ENCODE data around the gene IZUMO1. TPM values are rescaled to one million over a fixed set of nuclear protein-coding genes. Genes with fewer than 3 reads are reported as not detected.
"Not testable (repeated sequence)": the region's sequence is repeated elsewhere in the genome, so short reads cannot be mapped to it uniquely, and the experiment has no call there.

Gene IZUMO1
- total RNA-seq: 0.16 TPM

DNA sequence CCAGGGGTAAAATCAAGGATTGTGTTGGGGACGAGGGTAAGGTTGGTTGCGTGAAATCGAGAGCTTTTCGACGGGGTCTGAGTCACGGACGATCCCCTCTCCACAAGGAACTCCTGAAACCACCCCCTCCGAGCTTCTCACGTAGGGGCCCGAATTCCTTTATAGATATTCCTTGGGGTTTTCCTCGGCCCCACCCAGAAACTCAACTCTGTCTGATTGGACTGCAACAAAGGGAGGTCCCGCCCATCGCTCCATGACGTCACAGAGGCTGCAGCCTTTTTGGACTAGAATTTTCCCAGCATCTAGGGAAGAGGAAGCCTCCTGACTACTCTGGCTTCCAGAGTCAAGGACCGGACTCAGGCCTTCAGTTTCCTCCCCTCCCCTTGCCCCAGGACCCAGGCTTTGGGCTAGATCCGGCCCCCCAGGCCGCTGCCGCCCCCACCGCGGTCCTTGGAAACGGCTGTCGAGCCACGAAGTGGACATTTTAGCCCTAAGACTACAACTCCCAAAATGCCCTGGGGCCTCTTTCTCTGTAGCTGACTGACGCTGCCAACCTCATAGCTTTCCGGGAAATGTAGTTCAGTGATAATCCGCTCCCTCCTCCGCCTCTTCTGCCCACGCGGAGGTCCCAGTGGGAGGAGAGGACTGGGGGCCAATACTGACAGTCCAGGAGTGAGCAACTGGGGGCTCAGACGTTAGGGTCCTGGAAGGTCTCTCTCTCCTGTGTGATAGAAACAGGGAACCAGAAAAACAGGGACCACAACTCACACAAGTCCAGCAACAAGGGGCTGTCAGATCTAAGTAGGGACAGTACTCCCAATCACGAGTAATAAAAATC lies at the start of gene IZUMO1:
Gene IZUMO1, minus strand, starts transcription at position 172 of the 838 bp plus-strand sequence. CDS start 1,050 bp downstream, outside the sequence.
- peak; percentile 82 for DNase-seq

DNA sequence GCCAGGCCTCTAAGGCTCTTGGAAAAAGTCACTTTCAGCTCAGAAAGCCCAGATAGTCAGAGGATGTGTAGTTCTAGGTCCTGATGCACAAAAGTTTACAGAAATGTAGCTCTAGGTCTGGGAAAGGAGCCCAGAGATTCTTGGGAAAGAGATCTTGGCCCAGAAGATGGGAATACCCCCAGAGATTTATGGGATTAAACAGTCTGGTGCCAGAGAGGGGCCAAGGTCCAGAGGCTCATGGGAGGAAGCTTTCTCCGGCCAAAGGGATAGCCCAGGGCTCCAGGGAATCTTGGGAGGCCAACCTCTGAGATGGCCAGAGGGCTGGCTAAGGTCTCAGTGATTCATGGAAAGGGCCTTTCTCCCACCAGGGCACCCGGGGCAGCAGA lies 49.0 kb upstream of the IZUMO1 start:
- no peak for DNase-seq

DNA sequence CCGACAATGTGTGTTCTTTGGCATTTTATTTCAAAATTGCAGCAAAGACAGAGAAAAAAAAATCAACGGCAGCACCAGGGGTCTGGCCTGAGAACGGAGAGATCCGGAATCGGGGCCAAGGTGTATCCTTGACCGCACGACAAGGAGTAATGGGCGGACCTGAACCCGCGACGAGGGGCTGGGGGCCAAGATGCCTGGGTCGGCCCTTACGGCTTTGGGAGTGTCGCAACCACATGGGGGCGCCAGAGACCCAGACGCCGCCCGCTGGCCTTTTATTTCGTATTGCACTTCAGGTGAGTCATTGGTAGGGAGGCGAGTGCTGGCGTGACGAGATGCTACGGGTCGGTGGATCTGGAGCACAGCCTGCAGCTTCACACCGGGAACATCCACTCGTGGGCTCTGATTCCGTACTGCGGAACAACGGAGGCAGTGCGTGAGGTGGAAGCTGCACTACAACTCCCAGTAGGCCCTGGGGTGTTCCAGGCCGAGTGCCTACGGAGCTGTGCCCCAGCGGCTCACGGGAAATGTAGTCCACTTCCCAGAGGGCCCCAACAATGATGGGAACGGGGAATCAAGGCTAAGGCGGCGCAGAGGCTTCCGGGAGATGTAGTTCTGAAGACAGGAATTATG lies 48.5 kb upstream of the IZUMO1 start:
- peak; percentile 92 for DNase-seq

DNA sequence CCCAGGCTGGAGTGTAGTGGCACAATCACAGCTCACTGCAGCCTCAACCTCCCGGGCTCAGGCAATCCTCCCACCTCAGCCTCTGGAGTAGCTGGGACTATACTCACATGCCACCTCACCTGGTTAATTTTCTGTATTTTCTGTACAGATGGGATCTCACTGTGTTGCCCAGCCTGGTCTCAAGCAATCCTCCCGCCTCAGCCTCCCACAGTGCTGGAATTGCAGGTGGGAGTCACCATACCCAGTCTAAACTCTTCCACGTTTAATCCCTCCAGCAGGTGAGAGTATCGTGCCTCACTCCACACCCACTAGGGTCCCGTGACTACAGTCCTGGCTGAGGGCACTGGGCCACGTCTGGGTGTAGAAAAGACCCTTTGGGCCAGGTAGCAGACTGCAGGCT lies 47.6 kb upstream of the IZUMO1 start:
- DNase-seq: no peak

DNA sequence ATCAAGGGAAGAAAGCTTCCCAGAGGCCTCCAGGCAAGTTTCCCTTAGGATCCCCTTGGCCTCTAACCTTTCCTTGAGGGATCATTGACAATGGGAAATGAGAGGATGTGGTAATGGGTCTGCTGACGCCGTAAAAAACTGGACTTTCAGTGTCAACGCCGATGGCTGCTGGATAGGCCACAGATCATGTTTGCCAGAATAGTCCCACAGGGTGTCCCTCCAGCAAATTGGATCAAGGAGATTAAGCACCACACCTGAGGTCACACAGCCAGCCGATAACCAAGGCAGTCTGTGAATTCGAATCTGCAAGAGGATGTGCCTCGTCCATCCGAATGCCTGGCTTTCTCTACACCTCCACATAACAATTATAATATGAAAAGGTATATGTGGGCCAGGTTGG lies 46.6 kb upstream of the IZUMO1 start:
- no peak for DNase-seq

DNA sequence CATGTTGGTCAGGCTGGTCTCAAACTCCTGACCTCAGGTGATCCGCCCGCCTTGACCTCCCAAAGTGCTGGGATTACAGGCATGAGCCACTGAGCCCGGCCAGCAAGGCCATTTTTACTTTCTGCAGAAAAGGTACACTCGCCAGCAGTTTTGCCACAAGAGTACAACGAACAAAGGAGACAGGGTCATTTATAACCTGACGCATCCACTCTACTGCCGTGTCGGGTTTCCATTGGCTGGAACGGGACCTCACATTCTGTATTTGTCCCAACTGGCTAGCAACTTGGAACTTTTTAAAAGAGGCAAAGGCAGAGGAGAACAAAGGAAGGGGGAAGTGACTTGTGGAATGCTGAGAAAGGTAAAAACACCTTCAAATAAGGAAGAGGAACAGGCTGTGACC lies 40.6 kb upstream of the IZUMO1 start:
- DNase-seq: not testable (repeated sequence)

DNA sequence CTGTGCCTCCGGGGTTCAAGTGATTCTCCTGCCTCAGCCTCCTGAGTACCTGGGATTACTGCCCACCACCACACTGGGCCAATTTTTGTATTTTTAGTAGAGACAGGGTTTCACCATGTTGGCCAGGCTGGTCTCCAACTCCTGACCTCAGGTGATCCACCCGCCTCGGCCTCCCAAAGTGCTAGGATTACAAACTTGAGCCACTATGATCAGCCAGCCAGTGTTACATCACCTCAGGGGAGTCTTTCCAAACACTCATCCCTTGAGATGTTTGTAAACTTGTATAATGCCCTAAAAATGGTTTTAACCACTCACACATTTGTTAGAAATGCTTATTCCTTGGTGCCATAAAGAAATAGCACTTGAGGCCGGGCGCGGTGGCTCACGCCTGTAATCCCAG lies 39.7 kb upstream of the IZUMO1 start:
- DNase-seq: not testable (repeated sequence)

DNA sequence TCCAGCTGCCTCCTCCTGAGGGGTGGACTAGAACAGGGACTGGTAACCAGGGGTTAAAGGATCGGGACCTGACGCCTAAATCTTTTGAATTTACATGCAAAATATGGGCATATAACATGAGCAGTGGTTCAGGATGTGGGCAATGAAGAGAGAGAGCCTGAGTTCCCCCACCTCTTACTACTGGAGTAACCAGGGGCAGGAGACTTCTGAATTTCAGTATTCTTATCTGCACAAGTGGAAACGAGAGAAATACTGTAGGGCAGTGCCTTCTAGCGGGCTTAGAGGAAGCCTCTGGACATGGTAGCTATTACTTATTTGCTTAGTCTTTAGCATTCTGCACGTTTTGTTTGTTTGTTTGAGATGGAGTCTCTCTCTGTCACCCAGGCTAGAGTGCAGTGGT lies 37.8 kb upstream of the IZUMO1 start:
- no peak for DNase-seq

DNA sequence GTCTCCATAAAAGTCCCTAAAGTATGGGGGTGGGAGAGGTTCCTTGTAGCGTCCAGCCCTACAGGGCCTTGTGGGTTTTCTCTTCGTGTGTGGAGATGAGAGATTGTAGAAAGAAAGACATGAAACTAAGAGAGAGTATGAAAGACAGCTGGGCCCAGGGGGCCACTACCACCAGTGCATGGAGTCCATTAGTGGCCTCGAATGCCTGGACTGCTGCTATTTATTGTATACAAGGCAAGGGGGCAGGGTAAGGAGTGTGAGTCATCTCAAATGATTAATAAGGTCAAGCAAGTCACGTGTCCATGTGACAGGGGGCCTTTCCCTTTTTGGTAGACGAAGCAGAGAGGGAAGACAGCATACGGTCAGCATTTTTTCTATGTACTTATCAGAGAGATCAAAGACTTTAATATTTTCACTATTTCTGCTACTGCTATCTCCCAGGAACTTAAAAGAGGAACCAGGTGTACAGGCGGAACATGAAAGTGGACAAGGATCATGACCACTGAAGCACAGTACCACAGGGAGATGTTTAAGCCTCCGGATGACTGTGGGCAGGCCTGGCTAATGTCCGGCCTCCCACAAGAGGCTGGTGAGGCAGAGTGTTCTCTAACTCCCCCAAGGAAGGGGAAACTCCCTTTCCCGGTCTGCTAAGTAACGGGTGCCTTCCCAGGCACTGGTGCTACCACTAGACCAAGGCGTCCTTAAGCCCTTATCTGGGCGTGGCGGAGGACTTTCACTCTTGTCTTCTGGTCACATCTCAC lies 34.1 kb upstream of the IZUMO1 start:
- DNase-seq: no peak

DNA sequence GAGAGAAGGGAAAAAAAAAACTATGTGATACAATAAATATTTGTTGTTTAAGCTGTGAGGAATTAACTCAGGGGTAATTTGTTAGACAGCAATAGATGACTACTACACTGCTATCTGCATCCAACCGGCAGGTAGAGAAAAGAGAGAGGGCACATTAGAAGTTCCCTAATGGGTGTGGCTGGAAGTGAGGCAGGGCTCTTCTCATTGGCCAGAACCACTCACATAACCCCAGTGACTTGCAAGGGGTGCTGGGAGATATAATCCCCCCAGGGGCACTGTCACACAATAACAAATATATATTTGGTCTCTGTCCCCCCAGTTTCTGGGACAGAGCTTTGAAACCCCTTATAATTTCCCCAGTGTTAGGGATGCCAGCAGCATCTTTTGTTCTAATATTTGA lies 32.9 kb upstream of the IZUMO1 start:
- no peak for DNase-seq

DNA sequence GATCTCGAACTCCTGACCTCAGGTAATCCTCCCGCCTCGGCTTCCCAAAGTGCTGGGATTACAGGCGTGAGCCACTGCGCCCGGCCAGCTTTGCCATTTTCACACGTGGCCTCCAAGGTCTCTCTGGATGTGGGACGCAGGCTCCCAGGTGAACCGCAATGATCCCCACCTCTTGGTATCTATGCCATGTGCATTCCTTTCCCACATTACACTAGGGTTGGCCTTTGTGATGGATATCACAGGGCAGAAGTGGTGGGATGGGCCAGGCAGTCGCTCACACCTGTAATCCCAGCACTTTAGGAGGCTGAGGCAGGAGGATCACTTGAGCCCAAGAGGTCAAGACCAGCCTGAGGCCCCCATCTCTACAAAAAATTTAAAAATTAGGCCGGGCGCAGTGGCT lies 31.0 kb upstream of the IZUMO1 start:
- no peak for DNase-seq

DNA sequence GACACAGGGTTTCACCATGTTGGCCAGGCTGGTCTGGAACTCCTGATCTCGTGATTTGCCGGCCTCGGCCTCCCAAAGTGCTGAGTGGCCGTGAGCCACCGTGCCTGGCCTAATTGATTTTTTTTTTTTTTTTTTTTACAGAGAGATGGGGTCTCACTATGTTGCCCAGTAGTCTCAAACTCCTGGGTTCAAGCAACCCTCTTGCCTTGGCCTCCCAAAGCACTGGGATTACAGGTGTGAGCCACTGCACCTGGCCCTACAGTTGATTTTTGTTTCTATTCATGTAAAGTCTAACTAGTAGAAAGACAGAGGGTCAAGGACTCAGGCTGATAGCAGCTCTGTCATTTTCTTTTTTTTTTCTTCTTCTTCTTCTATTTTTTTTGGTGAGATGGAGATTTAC lies 30.4 kb upstream of the IZUMO1 start:
- no peak for DNase-seq

DNA sequence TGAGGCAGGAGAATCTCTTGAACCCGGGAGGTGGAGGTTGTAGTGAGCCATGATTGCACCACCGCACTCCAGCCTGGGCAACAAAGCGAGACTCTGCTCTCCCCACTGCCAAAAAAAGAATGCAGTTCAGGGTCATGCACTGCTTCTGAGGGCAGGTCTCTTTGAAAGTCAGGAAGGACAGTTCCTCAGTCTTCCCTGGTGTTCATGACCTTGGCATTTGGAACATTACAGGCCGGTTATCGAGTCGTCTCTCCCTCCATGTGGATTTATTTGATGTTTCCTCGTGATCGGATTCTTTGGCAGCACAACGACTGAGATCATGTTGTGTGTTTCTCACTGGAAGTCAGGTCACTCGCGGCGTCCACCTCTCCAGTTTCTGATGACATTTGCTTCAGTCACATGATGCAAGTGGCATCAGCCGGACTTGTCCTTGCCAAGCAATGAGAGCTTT lies 25.8 kb upstream of the IZUMO1 start:
- DNase-seq: no peak

DNA sequence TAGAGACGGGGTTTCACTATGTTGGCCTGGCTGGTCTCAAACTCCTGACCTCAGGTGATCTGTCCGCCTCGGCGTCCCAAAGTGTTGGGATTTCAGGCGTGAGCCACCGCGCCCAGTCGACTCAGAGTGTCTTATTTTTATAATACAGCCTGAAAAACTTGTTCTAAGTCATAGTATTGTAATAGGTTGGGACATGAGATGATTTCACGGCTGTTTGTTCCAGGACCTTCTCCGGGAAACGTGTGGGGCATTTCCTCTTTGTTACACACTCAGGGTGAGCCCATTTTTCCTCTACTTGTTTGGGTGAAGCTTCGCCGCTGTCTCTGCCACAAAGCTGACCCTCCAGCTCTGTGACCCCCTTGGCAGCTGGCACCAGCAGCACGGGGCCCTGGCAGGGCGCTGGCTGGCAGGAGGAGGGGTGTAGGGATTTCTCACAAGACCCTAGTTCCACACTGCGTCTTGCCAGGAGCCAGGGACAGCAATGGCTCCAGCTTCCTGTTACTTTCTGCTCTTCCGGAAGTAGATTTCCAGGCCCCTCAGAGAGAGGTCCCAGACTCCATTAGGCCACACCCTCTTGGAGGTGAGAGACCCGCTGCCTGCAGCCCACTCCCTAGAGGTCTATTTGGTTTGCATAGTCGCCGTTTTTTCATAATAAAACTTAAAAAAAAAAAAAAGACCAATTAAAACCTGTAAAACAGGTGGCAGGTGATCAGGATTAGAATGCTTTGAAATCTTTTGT lies 24.2 kb upstream of the IZUMO1 start:
- no peak for DNase-seq

DNA sequence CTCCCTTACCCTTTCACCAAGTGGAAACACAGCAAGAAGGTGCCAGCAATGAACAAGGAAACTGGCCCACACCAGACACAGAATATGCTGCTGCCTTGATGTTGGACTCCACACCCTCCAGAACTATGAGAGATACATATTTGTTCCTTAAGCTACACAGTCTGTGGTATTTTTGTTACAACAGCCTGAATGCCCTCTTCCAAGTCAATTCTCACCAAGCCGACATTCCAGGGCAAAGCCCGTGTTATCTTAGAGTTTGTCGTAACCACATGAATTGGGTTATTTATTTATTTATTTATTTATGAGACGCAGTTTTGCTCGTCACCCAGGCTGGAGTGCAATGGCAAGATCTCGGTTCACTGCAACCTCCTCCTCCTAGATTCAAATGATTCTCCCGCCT lies 23.6 kb upstream of the IZUMO1 start:
- no peak for DNase-seq

DNA sequence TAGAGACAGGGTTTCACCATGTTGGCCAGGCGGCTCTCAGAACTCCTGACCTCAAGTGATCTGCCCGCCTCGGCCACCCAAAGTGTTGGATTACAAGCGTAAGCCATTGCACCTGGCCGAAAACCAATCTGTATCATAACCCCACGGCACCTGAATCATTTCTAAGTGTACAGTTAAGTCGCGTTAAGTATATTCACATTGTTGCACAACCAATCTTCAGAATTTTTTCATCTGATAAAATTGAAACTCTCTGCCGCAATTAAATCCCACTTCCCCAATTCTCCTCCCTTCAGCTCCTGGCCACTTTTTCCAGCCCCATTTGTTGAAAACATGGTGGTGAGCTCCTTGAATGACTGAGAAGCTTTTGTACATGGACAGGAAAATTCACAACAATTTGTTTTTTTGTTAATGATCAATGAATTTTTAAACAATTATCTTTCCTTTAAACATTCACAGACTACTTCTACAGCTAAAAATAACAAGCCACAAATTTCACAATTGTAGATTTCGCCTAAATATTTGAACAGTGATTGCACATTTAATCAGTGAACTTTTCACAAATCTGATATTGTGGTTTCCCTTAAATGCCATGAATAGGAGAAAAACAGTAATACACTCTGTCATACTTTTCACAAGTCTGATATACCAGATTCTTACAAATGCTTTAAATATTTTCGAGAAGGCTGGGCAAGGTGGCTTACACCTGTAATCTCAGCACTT lies 22.4 kb upstream of the IZUMO1 start:
- no peak for DNase-seq

DNA sequence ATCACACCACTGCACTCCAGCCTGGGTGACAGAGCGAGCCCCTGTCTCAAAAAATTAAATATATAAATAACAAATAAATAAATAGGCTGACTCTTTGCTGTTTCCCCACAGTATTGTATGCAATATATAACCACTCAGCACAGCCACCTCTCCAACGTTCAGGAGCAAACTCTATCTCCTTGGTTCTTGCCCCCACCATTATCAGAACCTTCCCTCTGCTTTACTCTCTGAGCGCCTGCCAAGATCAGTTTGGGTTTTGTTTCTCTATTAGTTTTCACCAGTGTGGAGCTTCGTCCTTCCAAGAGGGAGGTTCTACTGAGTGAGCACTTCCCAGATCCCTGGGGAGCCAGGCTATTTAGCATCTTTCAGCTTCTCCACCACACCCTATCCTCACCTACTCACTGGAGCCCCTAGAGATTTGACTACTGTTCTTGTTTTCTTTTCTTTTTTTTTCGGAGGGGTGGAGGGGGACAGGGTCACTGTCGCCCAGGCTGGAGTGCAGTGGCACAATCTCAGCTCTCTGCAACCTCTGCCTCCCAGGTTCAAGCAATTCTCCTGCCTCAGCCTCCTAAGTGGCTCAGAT lies 21.6 kb upstream of the IZUMO1 start:
- DNase-seq: not testable (repeated sequence)

DNA sequence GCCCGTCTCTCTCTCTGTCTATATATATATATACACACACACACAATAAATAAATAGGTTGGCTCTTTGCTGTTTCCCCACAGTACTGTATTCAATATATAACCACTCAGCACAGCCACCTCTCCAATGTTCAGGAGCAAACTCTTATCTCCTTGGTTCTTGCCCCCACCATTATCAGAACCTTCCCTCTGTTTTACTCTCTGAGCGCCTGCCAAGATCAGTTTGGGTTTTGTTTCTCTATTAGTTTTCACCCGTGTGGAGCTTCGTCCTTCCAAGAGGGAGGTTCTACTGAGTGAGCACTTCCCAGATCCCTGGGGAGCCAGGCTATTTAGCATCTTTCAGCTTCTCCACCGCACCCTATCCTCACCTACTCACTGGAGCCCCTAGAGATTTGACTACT lies 19.1 kb upstream of the IZUMO1 start:
- DNase-seq: not testable (repeated sequence)

DNA sequence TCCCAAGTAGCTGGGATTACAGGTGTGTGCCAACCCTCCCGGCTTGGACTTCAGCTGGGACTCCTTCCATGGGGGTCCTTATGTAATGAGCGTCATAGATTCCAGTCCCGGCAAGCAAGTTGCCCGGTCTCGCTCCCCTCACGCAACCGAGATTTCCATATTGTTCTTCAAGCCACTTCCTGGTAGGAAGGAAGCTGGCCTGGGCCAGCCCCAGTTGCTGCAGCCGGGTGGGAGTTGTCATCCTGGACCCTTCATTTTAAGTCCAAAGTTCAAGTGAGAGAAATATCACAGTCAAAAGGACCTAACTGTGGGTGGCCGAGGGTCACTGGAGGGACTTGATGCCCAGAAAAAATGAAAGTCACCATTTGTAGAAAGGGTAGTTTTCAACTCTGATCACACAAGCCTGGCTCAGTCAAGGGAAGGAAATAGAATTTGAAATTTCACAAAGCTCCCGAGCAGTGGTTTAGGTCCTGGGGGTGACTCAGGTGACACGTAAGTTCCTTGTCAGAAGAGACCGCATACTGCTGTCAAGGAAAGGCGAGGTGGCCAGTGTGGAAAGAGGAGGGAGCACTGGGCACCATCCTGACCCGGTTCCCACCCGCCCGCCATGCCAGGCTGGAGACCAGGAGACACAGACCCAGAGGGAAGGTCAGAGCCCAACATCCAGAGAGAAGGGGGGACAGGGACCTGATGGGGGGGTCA lies 13.9 kb upstream of the IZUMO1 start:
- no peak for DNase-seq

DNA sequence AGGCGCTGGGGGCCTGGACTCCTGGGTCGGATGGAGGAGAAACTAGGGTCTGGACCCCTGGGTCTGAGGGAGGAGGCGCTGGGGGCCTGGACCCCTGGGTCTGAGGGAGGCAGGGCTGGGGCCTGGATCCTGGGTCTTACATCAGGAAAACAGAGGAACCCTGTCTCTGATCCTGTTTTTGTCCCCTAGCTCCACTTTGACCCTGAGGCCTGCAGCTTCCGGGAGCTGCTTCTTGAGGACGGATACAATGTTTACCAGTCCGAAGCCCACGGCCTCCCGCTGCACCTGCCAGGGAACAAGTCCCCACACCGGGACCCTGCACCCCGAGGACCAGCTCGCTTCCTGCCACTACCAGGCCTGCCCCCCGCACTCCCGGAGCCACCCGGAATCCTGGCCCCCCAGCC lies 11.0 kb upstream of the IZUMO1 start:
- DNase-seq: no peak

All from occipital lobe (tissue), 2 donors.